ENCODE results near the gene CEACAM5.

Gene CEACAM5

DNA sequence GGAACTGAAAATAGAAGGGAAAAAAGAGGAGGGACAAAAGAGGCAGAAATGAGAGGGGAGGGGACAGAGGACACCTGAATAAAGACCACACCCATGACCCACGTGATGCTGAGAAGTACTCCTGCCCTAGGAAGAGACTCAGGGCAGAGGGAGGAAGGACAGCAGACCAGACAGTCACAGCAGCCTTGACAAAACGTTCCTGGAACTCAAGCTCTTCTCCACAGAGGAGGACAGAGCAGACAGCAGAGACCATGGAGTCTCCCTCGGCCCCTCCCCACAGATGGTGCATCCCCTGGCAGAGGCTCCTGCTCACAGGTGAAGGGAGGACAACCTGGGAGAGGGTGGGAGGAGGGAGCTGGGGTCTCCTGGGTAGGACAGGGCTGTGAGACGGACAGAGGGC is at the start of gene CEACAM5:
Gene CEACAM5 (plus strand): TSS at position 146 of the 400 bp plus-strand sequence. CDS start 106 bp downstream, at position 252.
- peak; percentile 35 for DNase-seq

DNA sequence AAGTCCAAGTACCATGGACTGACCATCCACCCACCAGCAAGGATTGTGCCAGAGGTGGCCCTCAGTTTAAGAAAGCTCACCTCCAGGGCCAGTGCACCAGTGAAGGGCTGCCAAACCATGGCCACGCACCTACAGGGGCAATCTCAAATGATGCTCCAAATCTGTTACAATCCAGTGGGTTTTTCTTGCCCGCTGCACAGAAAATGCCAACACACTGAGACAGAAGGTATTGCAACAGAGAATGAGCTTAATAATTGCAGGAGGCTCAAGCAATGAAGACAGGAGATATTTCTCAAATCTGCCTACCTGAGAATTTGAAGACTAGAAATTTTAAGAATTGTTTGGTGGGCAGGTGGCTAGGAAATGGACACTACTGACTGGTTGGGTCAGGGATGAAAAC is 42.4 kb upstream of the CEACAM5 start:
- no peak for DNase-seq

DNA sequence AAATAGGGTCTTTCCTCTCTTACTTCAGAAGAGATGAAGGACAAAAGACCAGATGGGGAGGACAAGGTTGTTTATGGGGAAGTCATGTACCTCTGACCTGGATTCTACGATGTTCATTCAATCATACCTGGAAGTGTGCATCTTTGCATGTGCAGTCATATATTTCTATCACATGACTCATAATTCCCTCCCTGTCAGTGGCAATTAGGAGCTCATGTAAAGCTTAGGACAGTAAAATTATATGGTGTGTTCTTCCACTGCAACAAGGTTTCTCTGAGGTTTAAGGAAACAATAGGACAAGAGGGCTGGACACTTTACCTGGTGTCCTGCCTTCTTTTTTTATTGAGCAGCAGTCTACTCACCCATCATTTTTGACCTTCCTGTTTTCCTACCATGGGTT is 40.1 kb upstream of the CEACAM5 start:
- DNase-seq, result no peak

DNA sequence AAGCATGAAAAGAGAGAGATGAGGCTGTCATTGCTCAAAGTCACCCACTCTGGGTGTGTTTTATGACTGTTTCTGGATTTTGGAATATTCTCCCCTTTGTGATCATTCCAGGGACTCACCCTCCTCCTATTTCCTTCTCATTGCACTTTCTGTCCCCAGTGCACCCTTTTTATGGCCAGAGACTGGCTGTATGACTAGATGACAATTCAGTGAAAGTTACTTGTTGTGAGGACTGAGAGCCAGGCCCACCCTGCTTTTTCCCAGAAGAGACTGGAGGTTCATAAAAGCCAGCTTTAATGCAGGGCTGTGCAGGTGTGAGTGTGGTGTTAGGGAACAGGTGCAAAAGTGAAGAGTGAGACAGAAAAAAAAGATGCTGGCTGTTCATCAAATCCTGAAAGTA is 37.7 kb upstream of the CEACAM5 start:
- DNase-seq, result no peak

DNA sequence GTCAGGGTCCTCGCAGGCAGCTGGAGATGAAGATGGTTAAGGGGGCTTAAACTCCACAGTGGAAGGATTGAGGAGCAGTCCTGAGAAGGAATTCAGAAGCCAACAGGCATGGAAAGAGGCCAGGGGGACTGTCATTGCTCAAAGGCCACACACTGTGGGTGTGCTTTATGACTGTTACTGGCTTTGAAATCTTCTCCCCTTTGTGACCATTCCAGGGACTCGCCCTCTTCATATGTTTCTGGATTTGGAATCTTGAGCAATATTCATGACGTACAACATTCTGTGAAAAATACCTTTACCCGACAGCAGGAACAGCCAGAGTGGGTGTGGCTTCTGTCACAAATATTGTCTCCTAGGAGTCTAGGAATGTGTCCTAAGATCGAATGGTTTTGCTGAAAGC is 36.9 kb upstream of the CEACAM5 start:
- DNase-seq, result no peak

DNA sequence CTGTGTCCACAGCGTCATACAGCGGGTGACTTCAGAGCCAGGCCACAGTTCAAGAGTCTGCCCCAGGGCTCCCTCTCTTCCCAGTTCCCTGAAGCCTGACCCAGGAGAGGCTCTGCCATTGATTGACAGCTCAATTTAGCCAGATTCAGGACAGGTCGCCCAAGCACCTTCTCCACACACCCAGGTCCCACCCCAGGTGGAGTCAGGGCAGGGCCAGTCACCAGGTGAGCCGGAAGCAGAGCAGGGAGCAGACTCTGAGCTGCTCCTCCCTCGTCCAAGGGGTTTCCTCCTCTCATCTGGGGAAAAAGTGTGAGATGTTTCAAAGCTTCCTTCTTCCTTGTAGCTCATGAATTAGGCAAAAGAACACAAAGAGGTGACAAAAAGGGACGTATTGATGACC is 26.0 kb upstream of the CEACAM5 start:
- no peak for DNase-seq

DNA sequence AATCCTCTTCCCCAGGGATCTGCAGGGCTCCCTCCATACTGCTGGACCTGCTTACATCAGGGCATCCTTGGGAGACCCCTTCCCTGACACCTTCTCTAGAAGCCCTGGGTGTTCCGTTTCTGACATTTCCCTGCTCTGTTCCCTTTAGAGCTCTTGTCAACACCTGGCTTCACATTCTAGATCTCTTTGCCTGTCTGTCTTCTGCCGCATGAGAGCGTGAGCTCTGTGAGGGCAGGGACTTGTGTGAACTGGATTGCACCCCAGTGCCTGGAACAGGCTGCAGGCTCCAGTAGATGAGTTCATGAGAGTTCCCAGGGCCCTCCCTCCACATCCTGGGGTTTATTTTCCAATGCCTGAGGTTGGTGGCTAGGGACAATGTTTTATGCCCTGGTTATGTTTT is 21.0 kb upstream of the CEACAM5 start:
- no peak for DNase-seq

DNA sequence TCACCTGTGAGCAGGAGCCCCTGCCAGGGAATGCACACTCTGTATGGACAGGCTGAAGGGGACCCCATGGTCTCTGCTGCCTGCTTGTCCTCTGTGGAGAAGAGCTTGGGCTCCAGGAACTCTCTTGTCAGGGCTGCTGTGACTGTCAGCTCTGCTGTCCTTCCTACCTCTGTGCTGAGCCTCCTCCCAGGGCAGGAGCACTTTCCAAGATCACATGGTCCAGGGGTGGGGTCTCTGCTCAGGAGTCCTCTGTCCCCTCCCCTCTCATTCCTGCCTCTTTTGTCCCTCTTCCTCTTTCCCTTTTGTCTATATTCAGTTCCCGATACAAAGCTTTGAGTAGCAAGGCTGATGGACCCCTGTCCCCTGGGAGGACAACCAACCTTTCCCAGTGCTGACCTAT is 20.3 kb upstream of the CEACAM5 start, which contains the start of gene CEACAM7:
Gene CEACAM7 (minus strand): TSS at position 173 of the 400 bp plus-strand sequence. CDS start 105 bp downstream, at position 68.
- no peak for DNase-seq

DNA sequence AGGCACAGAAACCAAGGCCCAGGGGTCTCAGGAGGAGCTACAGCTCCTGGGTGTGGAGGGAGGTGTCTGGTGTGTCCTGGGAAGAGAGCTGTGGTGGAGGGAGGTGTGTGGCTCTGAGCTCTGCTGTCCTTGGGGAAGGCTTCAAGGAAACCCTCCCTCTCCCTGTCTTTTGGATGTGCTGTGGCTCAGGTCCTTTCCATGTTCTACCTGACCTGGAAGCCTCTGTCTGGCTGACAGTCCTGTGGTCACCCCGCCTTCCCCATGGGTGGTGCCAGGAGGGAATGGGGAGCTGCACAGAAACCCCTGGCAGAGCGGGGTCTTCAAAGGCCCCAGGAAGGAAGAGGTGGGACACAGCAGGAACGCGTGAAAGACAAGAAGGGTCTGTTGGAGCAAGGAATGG is 19.7 kb upstream of the CEACAM5 start:
- DNase-seq, result no peak

DNA sequence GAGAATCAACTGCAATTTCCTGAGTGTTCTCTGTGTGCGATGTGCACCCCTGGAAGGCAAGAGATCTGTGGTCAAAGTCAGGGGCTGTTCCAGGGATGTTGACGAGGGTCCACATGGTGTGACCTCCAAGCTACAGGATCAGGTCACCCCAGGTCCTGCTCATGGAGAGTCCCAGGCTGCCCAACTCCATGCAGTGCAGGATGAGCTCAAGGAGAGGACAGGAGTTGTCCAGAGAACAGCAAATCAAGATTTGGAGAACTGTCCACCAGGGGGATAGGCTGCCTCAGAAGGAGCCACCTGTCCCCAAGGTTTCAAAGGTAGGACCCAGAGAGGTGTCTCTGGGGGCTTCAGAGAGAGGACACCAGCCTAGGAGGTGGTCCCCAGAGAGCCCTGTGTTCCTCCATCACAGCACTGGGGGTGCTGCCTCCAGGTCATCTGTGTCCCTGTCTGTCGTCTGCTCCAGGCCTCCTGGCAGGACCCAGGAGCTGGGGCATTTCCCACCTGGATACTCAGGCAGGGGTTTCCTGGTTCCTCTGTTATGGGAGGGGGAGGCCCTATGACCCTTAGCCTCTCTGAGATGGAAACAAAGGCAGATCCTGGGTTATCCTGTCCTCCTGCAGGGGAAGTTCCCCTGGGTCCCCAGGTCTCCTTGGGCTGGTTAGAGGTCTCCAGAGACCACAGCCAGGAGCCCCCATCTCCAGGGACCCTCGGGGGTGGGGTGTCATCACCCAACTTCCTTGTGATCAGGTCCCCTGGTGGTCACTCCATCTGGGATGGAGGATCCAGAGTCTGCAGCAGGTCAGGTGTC is 18.2 kb upstream of the CEACAM5 start:
- DNase-seq, result no peak

DNA sequence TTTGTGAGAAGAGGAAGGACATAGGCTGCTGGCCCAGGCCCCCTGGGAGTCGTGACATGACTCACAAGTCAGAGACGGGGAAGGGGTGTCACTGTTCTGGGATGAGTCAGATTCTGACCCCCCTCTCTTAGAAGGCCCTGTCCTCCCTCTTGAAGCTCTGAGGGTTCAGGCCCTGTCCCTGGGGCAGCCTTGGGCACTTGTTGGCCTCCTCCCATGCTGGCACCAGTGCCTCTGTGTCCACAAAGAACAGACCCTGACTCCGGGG is 17.7 kb upstream of the CEACAM5 start:
- no peak for DNase-seq

DNA sequence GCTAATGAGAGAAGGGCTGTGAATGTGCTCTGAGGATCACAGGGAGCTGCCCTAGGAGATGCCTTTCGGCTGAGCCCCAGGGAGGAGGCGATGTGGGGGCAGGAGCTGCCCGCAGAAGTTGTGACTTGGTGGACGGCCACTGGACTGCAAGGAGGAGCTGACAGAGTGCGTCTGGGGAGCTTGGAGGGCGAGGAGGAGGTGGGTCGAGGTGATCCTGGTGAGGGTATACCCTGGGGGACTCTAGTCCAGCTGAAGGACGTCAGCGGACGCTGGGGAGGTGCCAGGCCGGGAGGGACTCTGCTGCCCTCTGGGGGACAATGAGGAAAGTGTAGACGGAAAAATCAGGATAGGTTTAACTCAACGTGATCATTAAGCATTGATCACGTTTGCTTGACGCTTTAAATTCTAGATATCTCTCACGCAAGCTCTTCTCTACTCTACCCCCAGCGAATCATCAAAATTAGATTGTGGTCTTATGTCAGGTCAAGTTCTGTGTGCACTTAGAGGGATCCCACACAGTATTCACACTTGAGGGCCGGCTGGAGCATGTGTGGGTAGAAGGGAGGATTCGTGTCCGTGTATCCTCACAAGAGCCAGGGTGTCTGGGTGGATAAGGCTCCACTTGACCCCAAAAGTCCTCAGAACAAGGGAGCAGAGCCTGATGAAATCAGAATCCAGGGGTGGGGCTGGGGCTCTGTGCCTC is 17.0 kb upstream of the CEACAM5 start:
- DNase-seq, result no peak

DNA sequence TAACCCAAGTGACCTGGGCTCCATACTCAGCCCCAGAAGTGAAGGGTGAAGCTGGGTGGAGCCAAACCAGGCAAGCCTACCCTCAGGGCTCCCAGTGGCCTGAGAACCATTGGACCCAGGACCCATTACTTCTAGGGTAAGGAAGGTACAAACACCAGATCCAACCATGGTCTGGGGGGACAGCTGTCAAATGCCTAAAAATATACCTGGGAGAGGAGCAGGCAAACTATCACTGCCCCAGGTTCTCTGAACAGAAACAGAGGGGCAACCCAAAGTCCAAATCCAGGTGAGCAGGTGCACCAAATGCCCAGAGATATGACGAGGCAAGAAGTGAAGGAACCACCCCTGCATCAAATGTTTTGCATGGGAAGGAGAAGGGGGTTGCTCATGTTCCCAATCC is 14.2 kb upstream of the CEACAM5 start:
- no peak for DNase-seq

DNA sequence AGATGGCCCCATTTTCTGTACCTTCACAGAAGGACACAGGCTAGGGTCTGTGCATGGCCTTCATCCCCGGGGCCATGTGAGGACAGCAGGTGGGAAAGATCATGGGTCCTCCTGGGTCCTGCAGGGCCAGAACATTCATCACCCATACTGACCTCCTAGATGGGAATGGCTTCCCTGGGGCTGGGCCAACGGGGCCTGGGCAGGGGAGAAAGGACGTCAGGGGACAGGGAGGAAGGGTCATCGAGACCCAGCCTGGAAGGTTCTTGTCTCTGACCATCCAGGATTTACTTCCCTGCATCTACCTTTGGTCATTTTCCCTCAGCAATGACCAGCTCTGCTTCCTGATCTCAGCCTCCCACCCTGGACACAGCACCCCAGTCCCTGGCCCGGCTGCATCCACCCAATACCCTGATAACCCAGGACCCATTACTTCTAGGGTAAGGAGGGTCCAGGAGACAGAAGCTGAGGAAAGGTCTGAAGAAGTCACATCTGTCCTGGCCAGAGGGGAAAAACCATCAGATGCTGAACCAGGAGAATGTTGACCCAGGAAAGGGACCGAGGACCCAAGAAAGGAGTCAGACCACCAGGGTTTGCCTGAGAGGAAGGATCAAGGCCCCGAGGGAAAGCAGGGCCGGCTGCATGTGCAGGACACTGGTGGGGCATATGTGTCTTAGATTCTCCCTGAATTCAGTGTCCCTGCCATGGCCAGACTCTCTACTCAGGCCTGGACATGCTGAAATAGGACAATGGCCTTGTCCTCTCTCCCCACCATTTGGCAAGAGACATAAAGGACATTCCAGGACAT is 13.4 kb upstream of the CEACAM5 start:
- DNase-seq, result no peak

DNA sequence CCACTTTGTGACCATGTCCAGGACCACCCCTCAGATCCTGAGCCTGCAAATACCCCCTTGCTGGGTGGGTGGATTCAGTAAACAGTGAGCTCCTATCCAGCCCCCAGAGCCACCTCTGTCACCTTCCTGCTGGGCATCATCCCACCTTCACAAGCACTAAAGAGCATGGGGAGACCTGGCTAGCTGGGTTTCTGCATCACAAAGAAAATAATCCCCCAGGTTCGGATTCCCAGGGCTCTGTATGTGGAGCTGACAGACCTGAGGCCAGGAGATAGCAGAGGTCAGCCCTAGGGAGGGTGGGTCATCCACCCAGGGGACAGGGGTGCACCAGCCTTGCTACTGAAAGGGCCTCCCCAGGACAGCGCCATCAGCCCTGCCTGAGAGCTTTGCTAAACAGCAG is 12.7 kb upstream of the CEACAM5 start:
- no peak for DNase-seq

DNA sequence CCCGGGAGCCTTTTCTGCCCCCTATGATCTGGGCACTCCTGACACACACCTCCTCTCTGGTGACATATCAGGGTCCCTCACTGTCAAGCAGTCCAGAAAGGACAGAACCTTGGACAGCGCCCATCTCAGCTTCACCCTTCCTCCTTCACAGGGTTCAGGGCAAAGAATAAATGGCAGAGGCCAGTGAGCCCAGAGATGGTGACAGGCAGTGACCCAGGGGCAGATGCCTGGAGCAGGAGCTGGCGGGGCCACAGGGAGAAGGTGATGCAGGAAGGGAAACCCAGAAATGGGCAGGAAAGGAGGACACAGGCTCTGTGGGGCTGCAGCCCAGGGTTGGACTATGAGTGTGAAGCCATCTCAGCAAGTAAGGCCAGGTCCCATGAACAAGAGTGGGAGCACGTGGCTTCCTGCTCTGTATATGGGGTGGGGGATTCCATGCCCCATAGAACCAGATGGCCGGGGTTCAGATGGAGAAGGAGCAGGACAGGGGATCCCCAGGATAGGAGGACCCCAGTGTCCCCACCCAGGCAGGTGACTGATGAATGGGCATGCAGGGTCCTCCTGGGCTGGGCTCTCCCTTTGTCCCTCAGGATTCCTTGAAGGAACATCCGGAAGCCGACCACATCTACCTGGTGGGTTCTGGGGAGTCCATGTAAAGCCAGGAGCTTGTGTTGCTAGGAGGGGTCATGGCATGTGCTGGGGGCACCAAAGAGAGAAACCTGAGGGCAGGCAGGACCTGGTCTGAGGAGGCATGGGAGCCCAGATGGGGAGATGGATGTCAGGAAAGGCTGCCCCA is 11.8 kb upstream of the CEACAM5 start:
- no peak for DNase-seq

DNA sequence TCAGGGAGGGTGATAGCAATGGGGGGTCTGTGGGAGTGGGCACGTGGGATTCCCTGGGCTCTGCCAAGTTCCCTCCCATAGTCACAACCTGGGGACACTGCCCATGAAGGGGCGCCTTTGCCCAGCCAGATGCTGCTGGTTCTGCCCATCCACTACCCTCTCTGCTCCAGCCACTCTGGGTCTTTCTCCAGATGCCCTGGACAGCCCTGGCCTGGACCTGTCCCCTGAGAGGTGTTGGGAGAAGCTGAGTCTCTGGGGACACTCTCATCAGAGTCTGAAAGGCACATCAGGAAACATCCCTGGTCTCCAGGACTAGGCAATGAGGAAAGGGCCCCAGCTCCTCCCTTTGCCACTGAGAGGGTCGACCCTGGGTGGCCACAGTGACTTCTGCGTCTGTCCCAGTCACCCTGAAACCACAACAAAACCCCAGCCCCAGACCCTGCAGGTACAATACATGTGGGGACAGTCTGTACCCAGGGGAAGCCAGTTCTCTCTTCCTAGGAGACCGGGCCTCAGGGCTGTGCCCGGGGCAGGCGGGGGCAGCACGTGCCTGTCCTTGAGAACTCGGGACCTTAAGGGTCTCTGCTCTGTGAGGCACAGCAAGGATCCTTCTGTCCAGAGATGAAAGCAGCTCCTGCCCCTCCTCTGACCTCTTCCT is 11.1 kb upstream of the CEACAM5 start:
- no peak for DNase-seq

DNA sequence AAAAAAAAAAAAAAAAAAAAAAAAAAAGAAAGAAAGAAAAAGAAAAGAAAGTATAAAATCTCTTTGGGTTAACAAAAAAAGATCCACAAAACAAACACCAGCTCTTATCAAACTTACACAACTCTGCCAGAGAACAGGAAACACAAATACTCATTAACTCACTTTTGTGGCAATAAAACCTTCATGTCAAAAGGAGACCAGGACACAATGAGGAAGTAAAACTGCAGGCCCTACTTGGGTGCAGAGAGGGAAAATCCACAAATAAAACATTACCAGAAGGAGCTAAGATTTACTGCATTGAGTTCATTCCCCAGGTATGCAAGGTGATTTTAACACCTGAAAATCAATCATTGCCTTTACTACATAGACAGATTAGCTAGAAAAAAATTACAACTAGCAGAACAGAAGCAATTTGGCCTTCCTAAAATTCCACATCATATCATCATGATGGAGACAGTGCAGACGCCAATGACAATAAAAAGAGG is 9.6 kb upstream of the CEACAM5 start:
- no peak for DNase-seq

DNA sequence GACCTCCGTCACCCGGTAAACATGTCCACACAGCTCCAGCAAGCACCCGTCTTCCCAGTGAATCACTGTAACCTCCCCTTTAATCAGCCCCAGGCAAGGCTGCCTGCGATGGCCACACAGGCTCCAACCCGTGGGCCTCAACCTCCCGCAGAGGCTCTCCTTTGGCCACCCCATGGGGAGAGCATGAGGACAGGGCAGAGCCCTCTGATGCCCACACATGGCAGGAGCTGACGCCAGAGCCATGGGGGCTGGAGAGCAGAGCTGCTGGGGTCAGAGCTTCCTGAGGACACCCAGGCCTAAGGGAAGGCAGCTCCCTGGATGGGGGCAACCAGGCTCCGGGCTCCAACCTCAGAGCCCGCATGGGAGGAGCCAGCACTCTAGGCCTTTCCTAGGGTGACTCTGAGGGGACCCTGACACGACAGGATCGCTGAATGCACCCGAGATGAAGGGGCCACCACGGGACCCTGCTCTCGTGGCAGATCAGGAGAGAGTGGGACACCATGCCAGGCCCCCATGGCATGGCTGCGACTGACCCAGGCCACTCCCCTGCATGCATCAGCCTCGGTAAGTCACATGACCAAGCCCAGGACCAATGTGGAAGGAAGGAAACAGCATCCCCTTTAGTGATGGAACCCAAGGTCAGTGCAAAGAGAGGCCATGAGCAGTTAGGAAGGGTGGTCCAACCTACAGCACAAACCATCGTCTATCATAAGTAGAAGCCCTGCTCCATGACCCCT is 9.0 kb upstream of the CEACAM5 start:
- DNase-seq, result no peak

DNA sequence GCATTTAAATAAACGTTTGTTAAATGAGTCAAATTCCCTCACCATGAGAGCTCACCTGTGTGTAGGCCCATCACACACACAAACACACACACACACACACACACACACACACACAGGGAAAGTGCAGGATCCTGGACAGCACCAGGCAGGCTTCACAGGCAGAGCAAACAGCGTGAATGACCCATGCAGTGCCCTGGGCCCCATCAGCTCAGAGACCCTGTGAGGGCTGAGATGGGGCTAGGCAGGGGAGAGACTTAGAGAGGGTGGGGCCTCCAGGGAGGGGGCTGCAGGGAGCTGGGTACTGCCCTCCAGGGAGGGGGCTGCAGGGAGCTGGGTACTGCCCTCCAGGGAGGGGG is 8.5 kb upstream of the CEACAM5 start:
- no peak for DNase-seq

DNA sequence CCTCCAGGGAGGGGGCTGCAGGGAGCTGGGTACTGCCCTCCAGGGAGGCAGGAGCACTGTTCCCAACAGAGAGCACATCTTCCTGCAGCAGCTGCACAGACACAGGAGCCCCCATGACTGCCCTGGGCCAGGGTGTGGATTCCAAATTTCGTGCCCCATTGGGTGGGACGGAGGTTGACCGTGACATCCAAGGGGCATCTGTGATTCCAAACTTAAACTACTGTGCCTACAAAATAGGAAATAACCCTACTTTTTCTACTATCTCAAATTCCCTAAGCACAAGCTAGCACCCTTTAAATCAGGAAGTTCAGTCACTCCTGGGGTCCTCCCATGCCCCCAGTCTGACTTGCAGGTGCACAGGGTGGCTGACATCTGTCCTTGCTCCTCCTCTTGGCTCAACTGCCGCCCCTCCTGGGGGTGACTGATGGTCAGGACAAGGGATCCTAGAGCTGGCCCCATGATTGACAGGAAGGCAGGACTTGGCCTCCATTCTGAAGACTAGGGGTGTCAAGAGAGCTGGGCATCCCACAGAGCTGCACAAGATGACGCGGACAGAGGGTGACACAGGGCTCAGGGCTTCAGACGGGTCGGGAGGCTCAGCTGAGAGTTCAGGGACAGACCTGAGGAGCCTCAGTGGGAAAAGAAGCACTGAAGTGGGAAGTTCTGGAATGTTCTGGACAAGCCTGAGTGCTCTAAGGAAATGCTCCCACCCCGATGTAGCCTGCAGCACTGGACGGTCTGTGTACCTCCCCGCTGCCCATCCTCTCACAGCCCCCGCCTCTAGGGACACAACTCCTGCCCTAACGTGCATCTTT is 7.8 kb upstream of the CEACAM5 start:
- no peak for DNase-seq

All from NCI-H510A (cell line).